ENCODE data around the gene ZNF512B. TPM values are rescaled to one million over a fixed set of nuclear protein-coding genes. Genes with fewer than 3 reads are reported as not detected.

The ZNF512B gene
- polyA plus RNA-seq, 4 donors = 20.5 to 33.3 (median 27.9) TPM

Other genes with a start within 250 kb of the ZNF512B start
- gene LIME1, start 233.3 kb downstream of the ZNF512B start, polyA plus RNA-seq (ENCODE audit: insufficient read length in 4 of 4) = 10 to 100 TPM in 1 of 4 donors, 1 to 10 TPM in 3; 4.0 to 14.9 (median 5.0) TPM
- gene SLC2A4RG, start 230.2 kb downstream of the ZNF512B start, polyA plus RNA-seq (ENCODE audit: insufficient read length in 4 of 4) = 100 to 1,000 TPM in 1 of 4 donors, 10 to 100 TPM in 3; 65.3 to 134 (median 70.1) TPM
- gene ZBTB46, start 138.7 kb downstream of the ZNF512B start, polyA plus RNA-seq (ENCODE audit: insufficient read length in 4 of 4) = 10 to 100 TPM; 16.1 to 23.2 (median 18.9) TPM
- not detected for gene ABHD16B, start 108.4 kb downstream of the ZNF512B start, polyA plus RNA-seq (ENCODE audit: insufficient read length in 4 of 4)
- gene TPD52L2, start 104.7 kb downstream of the ZNF512B start, polyA plus RNA-seq (ENCODE audit: insufficient read length in 4 of 4) = 10 to 100 TPM; 78.5 to 99.6 (median 85.4) TPM
- 10 to 100 TPM; 23.1 to 32.3 (median 29.0) TPM for gene DNAJC5, start 74.8 kb downstream of the ZNF512B start, polyA plus RNA-seq (ENCODE audit: insufficient read length in 4 of 4)
- gene UCKL1, start 13.5 kb downstream of the ZNF512B start, polyA plus RNA-seq (ENCODE audit: insufficient read length in 4 of 4) = 10 to 100 TPM; 37.1 to 69.4 (median 43.9) TPM
- gene SAMD10, start 9.7 kb upstream of the ZNF512B start, polyA plus RNA-seq (ENCODE audit: insufficient read length in 4 of 4) = 10 to 100 TPM in 1 of 4 donors, 1 to 10 TPM in 3; 4.2 to 12.7 (median 7.2) TPM
- 10 to 100 TPM; 60.4 to 89.4 (median 83.3) TPM for gene PRPF6, start 11.2 kb upstream of the ZNF512B start, polyA plus RNA-seq (ENCODE audit: insufficient read length in 4 of 4)
- gene C20orf204, start 66.3 kb upstream of the ZNF512B start, polyA plus RNA-seq (ENCODE audit: insufficient read length in 4 of 4) = 1 to 10 TPM in 1 of 4 donors, under 1 TPM in 3; 0.37 to 1.4 (median 0.77) TPM
- gene SOX18, start 79.7 kb upstream of the ZNF512B start, polyA plus RNA-seq (ENCODE audit: insufficient read length in 4 of 4) = 10 to 100 TPM in 1 of 4 donors, 1 to 10 TPM in 3; 5.7 to 13.6 (median 8.1) TPM
- gene TCEA2, start 93.3 kb upstream of the ZNF512B start, polyA plus RNA-seq (ENCODE audit: insufficient read length in 4 of 4) = 10 to 100 TPM; 63.9 to 97.6 (median 77.2) TPM
- gene RGS19, start 109.6 kb upstream of the ZNF512B start, polyA plus RNA-seq (ENCODE audit: insufficient read length in 4 of 4) = 1 to 10 TPM; 3.9 to 9.1 (median 6.9) TPM
- 1 to 10 TPM in 3 of 4 donors, under 1 TPM in 1; 0.64 to 1.5 (median 1.2) TPM for gene OPRL1, start 110.2 kb upstream of the ZNF512B start, polyA plus RNA-seq (ENCODE audit: insufficient read length in 4 of 4)
- gene LKAAEAR1, start 114.5 kb upstream of the ZNF512B start, polyA plus RNA-seq (ENCODE audit: insufficient read length in 4 of 4) = under 1 TPM in 2 of 4 donors, not detected in 2; 0.17 to 0.21 TPM
- not detected for gene NPBWR2, start 137.6 kb upstream of the ZNF512B start, polyA plus RNA-seq (ENCODE audit: insufficient read length in 4 of 4)
- gene MYT1, start 194.5 kb upstream of the ZNF512B start, polyA plus RNA-seq (ENCODE audit: insufficient read length in 4 of 4) = under 1 TPM; 0.23 to 0.79 (median 0.52) TPM